ENCODE results near the gene STK10.
"Not testable (repeated sequence)": the region's sequence is repeated elsewhere in the genome, so short reads cannot be mapped to it uniquely, and the experiment has no call there.

STK10 gene

GRCh38 chr5:172188033-172188892 is at the start of gene STK10:
STK10 (minus strand) TSS chr5:172188224; CDS start chr5:172188042, 182 bp downstream.
- peak; percentile 92 for DNase-seq (ENCODE audit: low spot score)

GRCh38 chr5:172235827-172236736 is 48.1 kb upstream of the STK10 start:
- no peak for DNase-seq (ENCODE audit: low spot score)

- DNase-seq (ENCODE audit: low spot score), result peak; percentile 12
Measured at GRCh38 chr5:172235132-172235780, 47.2 kb upstream of the STK10 start.

GRCh38 chr5:172234031-172234430 is 46.0 kb upstream of the STK10 start:
- DNase-seq (ENCODE audit: low spot score), result no peak

GRCh38 chr5:172229904-172230303 is 41.9 kb upstream of the STK10 start:
- DNase-seq (ENCODE audit: low spot score), result no peak

- DNase-seq (ENCODE audit: low spot score), result peak; percentile 12
Measured at GRCh38 chr5:172224996-172225395, 37.0 kb upstream of the STK10 start.

GRCh38 chr5:172223901-172224873 is 36.2 kb upstream of the STK10 start:
- DNase-seq (ENCODE audit: low spot score), result no peak

GRCh38 chr5:172219296-172219695 is 31.3 kb upstream of the STK10 start:
- DNase-seq (ENCODE audit: low spot score), result no peak

- no peak for DNase-seq (ENCODE audit: low spot score)
Measured at GRCh38 chr5:172216345-172216744, 28.3 kb upstream of the STK10 start.

GRCh38 chr5:172213126-172213525 is 25.1 kb upstream of the STK10 start:
- no peak for DNase-seq (ENCODE audit: low spot score)

- DNase-seq (ENCODE audit: low spot score), result no peak
Measured at GRCh38 chr5:172211676-172212075, 23.7 kb upstream of the STK10 start.

GRCh38 chr5:172209714-172210113 is 21.7 kb upstream of the STK10 start:
- no peak for DNase-seq (ENCODE audit: low spot score)

GRCh38 chr5:172207511-172207910 is 19.5 kb upstream of the STK10 start:
- no peak for DNase-seq (ENCODE audit: low spot score)

GRCh38 chr5:172205984-172206383 is 18.0 kb upstream of the STK10 start:
- DNase-seq (ENCODE audit: low spot score), result not testable (repeated sequence)

GRCh38 chr5:172200476-172200875 is 12.5 kb upstream of the STK10 start:
- DNase-seq (ENCODE audit: low spot score), result no peak

GRCh38 chr5:172199446-172199845 is 11.4 kb upstream of the STK10 start:
- no peak for DNase-seq (ENCODE audit: low spot score)

- not testable (repeated sequence) for DNase-seq (ENCODE audit: low spot score)
Measured at GRCh38 chr5:172197775-172198174, 9.8 kb upstream of the STK10 start.

GRCh38 chr5:172194985-172195774 is 7.2 kb upstream of the STK10 start:
- no peak for DNase-seq (ENCODE audit: low spot score)

GRCh38 chr5:172193872-172194271 is 5.8 kb upstream of the STK10 start, which contains the start of gene EFCAB9:
EFCAB9 (plus strand) TSS chr5:172194172; CDS start chr5:172194173, 1 bp downstream.
- no peak for DNase-seq (ENCODE audit: low spot score)

- DNase-seq (ENCODE audit: low spot score), result no peak
Measured at GRCh38 chr5:172189693-172190296, 1.8 kb upstream of the STK10 start.

Data from pons (tissue), 1 donor.